Esophagus squamous epithelium (tissue), 4 donors: ENCODE data around the gene BZW1.

ENCODE experiments used
- POLR2A ChIP-seq, 4 donors: fragments of 450-650 bp; IDR thresholded peaks; one replicate each; pipeline ENCODE4 v1.6.1; 2017; ENCODE audit warnings: antibody characterized with exemption in 4 of 4, mild to moderate bottlenecking in 4 of 4, moderate library complexity in 3 of 4
- TF ChIP-seq, protein P1 (sequence below), 6 experiments: fragments of 450-650 bp in 4 of 6; fragments of 200-600 bp in 2 of 6; sonication (generic) in 2 of 6; IDR thresholded peaks; one replicate each; pipeline ENCODE4 v1.5.1; 2016 to 2019; ENCODE audit warnings: antibody characterized with exemption in 6 of 6, mild to moderate bottlenecking in 4 of 6, moderate library complexity in 4 of 6

DNA sequence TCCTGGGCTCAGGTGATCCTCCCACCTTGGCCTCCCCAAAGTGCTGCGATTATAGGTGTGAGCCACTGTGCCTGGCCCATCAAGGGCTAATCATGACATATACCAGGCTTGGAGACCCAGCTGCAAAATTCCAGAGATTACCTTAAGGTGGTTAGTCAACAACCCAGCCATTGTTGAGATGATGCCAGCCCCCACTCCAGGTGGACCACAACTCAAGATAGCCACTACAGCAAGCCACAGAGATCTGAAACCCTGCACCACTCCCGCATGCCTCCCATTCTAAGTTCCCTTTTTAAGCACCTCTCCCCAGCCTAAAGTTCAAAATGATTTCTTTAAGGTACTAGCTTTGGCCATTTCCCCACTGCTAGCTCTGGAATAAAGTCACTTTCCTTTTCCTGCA, 57.3 kb downstream of the BZW1 start:
- TF ChIP-seq, protein P1, sequence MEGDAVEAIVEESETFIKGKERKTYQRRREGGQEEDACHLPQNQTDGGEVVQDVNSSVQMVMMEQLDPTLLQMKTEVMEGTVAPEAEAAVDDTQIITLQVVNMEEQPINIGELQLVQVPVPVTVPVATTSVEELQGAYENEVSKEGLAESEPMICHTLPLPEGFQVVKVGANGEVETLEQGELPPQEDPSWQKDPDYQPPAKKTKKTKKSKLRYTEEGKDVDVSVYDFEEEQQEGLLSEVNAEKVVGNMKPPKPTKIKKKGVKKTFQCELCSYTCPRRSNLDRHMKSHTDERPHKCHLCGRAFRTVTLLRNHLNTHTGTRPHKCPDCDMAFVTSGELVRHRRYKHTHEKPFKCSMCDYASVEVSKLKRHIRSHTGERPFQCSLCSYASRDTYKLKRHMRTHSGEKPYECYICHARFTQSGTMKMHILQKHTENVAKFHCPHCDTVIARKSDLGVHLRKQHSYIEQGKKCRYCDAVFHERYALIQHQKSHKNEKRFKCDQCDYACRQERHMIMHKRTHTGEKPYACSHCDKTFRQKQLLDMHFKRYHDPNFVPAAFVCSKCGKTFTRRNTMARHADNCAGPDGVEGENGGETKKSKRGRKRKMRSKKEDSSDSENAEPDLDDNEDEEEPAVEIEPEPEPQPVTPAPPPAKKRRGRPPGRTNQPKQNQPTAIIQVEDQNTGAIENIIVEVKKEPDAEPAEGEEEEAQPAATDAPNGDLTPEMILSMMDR (IDR thresholded peaks at IDR 0.05), result no peak
- no peak for TF ChIP-seq POLR2A (IDR thresholded peaks at IDR 0.05)
